H1 (cell line): ENCODE measurements around the gene SCN2A. TPM values are rescaled to one million over a fixed set of nuclear protein-coding genes. Genes with fewer than 3 reads are reported as not detected.

Source experiments
- CTCF ChIA-PET: fragments of 300-600 bp; sonication (Branson Sonifier 250); formaldehyde crosslinking; loops from one replicate; lab custom pipeline; 2021; ENCODE audit not compliant: partially characterized antibody; lab: Charles Lee
- POLR2A ChIA-PET: fragments of 300-600 bp; sonication (Branson Sonifier 250); formaldehyde crosslinking; loops from one replicate; lab custom pipeline; 2021; ENCODE audit warnings: inconsistent platforms; ENCODE audit not compliant: partially characterized antibody; lab: Charles Lee
- DNase-seq, 2 experiments: peaks; one replicate each; pipeline versions ENCODE4 v3.0.0 to v3.0.0-alpha.2; 2010 to 2022; ENCODE audit warnings: low spot score in 2 of 2, low read depth in 1 of 2, mixed read lengths in 1 of 2
- FAIRE-seq: peaks from 2 replicates; lab custom pipeline; 2011; peaks lifted over from hg19 to GRCh38; lab: Jason Lieb, UNC
- H2AFZ ChIP-seq: 2 replicates; pipeline ENCODE4 v1.8.1; 2012; ENCODE audit warnings: low read length, inconsistent platforms
- H2AK5ac ChIP-seq: 2 replicates; pipeline ENCODE4 v1.6.1; 2013; ENCODE audit warnings: low read depth, low read length
- H2BK120ac ChIP-seq: replicated peaks from 2 replicates; pipeline ENCODE3; 2013; ENCODE audit warnings: low read depth, low read length, inconsistent platforms
- H2BK12ac ChIP-seq: 2 replicates; pipeline ENCODE4 v1.6.1; 2013; ENCODE audit warnings: low read depth, low read length
- H2BK15ac ChIP-seq: 2 replicates; pipeline ENCODE4 v1.6.1; 2013; ENCODE audit warnings: low read length
- H2BK20ac ChIP-seq: 2 replicates; pipeline ENCODE4 v1.6.1; 2013; ENCODE audit warnings: low read length
- H2BK5ac ChIP-seq: 2 replicates; pipeline ENCODE4 v1.6.1; 2013; ENCODE audit warnings: low read depth, low read length
- H3K14ac ChIP-seq: 2 replicates; pipeline ENCODE4 v1.6.1; 2013; ENCODE audit warnings: inconsistent platforms; ENCODE audit not compliant: insufficient read length
- H3K18ac ChIP-seq: 2 replicates; pipeline ENCODE4 v1.6.1; 2013; ENCODE audit warnings: low read length; ENCODE audit errors: extremely low read depth
- H3K23ac ChIP-seq: 2 replicates; pipeline ENCODE4 v1.6.1; 2013; ENCODE audit warnings: inconsistent platforms; ENCODE audit not compliant: insufficient read length
- H3K23me2 ChIP-seq: 2 replicates; pipeline ENCODE4 v1.6.1; 2013; ENCODE audit warnings: low read depth, low read length
- H3K27ac ChIP-seq: 2 replicates; pipeline ENCODE4 v1.6.1; 2011; ENCODE audit warnings: low read depth, low read length, inconsistent platforms
- H3K27me3 ChIP-seq, 4 experiments: replicated peaks in 1 of 4; 1 replicate in 1 of 4; 2 replicates in 3 of 4; pipeline versions ENCODE4 v1.6.1 to v1.8.1; 2011 to 2013; ENCODE audit warnings: low read length in 3 of 4, mild to moderate bottlenecking in 3 of 4, inconsistent platforms in 2 of 4, mixed read lengths in 2 of 4, moderate library complexity in 1 of 4; ENCODE audit not compliant: control insufficient read depth in 3 of 4, insufficient read depth in 3 of 4; ENCODE audit errors: extremely low read depth in 1 of 4
- H3K36me3 ChIP-seq, 4 experiments: 2 replicates each; pipeline versions ENCODE4 v1.6.1 to v1.8.1; 2011 to 2013; ENCODE audit warnings: mild to moderate bottlenecking in 4 of 4, low read length in 3 of 4, moderate library complexity in 2 of 4, control low read depth in 1 of 4, inconsistent platforms in 1 of 4; ENCODE audit not compliant: insufficient read depth in 4 of 4, control insufficient read depth in 2 of 4
- H3K4ac ChIP-seq: replicated peaks from 2 replicates; pipeline ENCODE3; 2013; ENCODE audit warnings: low read length, low read depth, mixed read lengths, inconsistent platforms; ENCODE audit not compliant: insufficient read length
- H3K4me1 ChIP-seq, 4 experiments: replicated peaks in 1 of 4; 1 replicate in 1 of 4; 2 replicates in 3 of 4; pipeline versions ENCODE4 v1.6.1 to v1.8.1; 2011 to 2013; ENCODE audit warnings: low read length in 3 of 4, inconsistent platforms in 2 of 4, mixed read lengths in 1 of 4; ENCODE audit not compliant: insufficient read depth in 4 of 4, control insufficient read depth in 3 of 4
- H3K4me2 ChIP-seq, 2 experiments: 2 replicates each; pipeline versions ENCODE4 v1.6.1 to v1.8.1; 2011 to 2013; ENCODE audit warnings: low read depth in 2 of 2, low read length in 2 of 2, control low read depth in 1 of 2, inconsistent platforms in 1 of 2, mild to moderate bottlenecking in 1 of 2; ENCODE audit not compliant: insufficient read depth in 1 of 2
- H3K4me3 ChIP-seq, 4 experiments: fragments of 200-600, 300-600 bp in 1 of 4; sonication (generic), shearing (Covaris generic), sonication (Bioruptor Twin) in 1 of 4; 2 replicates each; pipeline versions ENCODE4 v1.5.1 to v1.8.1; 2011 to 2016; ENCODE audit warnings: low read length in 4 of 4, low read depth in 3 of 4, control low read depth in 2 of 4, inconsistent platforms in 2 of 4, mild to moderate bottlenecking in 2 of 4, mixed read lengths in 1 of 4, moderate library complexity in 1 of 4; ENCODE audit not compliant: insufficient read depth in 2 of 4; ENCODE audit errors: extremely low read depth in 1 of 4
- H3K56ac ChIP-seq: replicated peaks from 2 replicates; pipeline ENCODE3; 2013; ENCODE audit warnings: low read depth, mild to moderate bottlenecking, mixed read lengths, low read length, inconsistent platforms; ENCODE audit not compliant: insufficient read length
- H3K79me1 ChIP-seq: 2 replicates; pipeline ENCODE4 v1.6.1; 2013; ENCODE audit warnings: low read depth, low read length, control low read depth
- H3K79me2 ChIP-seq, 2 experiments: 2 replicates each; pipeline versions ENCODE4 v1.6.1 to v1.8.1; 2012 to 2013; ENCODE audit warnings: low read length in 2 of 2, mild to moderate bottlenecking in 2 of 2, inconsistent platforms in 1 of 2; ENCODE audit not compliant: insufficient read depth in 2 of 2, control insufficient read depth in 1 of 2
- H3K9ac ChIP-seq, 4 experiments: replicated peaks in 1 of 4; 1 replicate in 1 of 4; 2 replicates in 3 of 4; pipeline versions ENCODE4 v1.6.1 to v1.8.1; 2011 to 2013; ENCODE audit warnings: low read depth in 3 of 4, low read length in 3 of 4, control low read depth in 2 of 4, mild to moderate bottlenecking in 2 of 4, moderate library complexity in 2 of 4, inconsistent platforms in 1 of 4; ENCODE audit errors: extremely low read depth in 1 of 4
- H3K9me3 ChIP-seq, 2 experiments: 2 replicates each; pipeline versions ENCODE4 v1.6.1 to v1.8.1; 2012 to 2013; ENCODE audit warnings: mild to moderate bottlenecking in 2 of 2, moderate library complexity in 2 of 2, control low read depth in 1 of 2, inconsistent platforms in 1 of 2, low read depth in 1 of 2, low read length in 1 of 2, mixed read lengths in 1 of 2; ENCODE audit not compliant: insufficient read depth in 2 of 2
- H4K20me1 ChIP-seq, 2 experiments: replicated peaks in 1 of 2; 2 replicates each; pipeline versions ENCODE3 to v1.8.1; 2011 to 2013; ENCODE audit warnings: inconsistent platforms in 2 of 2, low read length in 2 of 2, mild to moderate bottlenecking in 1 of 2; ENCODE audit not compliant: insufficient read depth in 2 of 2, control insufficient read depth in 1 of 2
- H4K5ac ChIP-seq: 2 replicates; pipeline ENCODE4 v1.6.1; 2013; ENCODE audit warnings: low read length, low read depth, mixed read lengths, inconsistent platforms; ENCODE audit not compliant: insufficient read length
- H4K8ac ChIP-seq: 2 replicates; pipeline ENCODE4 v1.8.0; 2013; ENCODE audit warnings: mild to moderate bottlenecking, moderate library complexity, low read length, inconsistent platforms; ENCODE audit not compliant: insufficient read depth; ENCODE audit errors: extremely low read depth
- H4K91ac ChIP-seq: replicated peaks from 2 replicates; pipeline ENCODE3; 2013; ENCODE audit warnings: low read length, mixed read lengths, inconsistent platforms; ENCODE audit not compliant: insufficient read length
- ASH2L ChIP-seq: fragments of 200-600, 300-600 bp; sonication (generic); IDR thresholded peaks from one replicate; pipeline ENCODE4 v1.7.1; 2017; ENCODE audit warnings: low read length
- EZH2 ChIP-seq: fragments of 200-600 bp; sonication (generic); IDR thresholded peaks from 2 replicates; pipeline ENCODE4 v1.7.1; 2012; ENCODE audit warnings: low read depth, mild to moderate bottlenecking, moderate library complexity, low read length, inconsistent platforms; ENCODE audit not compliant: severe bottlenecking
- JUN ChIP-seq: IDR thresholded peaks from 2 replicates; pipeline ENCODE4 v1.6.1; 2011; ENCODE audit warnings: low read depth, mild to moderate bottlenecking, improper control_type of control experiment, low read length
- KDM4A ChIP-seq: IDR thresholded peaks from one replicate; pipeline ENCODE4 v1.7.1; 2012; ENCODE audit warnings: low read depth, mild to moderate bottlenecking, moderate library complexity, low read length, inconsistent platforms; ENCODE audit not compliant: severe bottlenecking
- POLR2A ChIP-seq, 2 experiments: IDR thresholded peaks; 1 replicate in 1 of 2; 2 replicates in 1 of 2; pipeline ENCODE4 v1.6.1; 2011; ENCODE audit warnings: low read depth in 2 of 2, low read length in 2 of 2, mild to moderate bottlenecking in 2 of 2; ENCODE audit errors: control extremely low read depth in 1 of 2
- RXRA ChIP-seq: IDR thresholded peaks from 2 replicates; pipeline ENCODE4 v1.6.1; 2011; ENCODE audit warnings: low read depth, mild to moderate bottlenecking, low read length, moderate library complexity; ENCODE audit not compliant: insufficient read depth
- SAP30 ChIP-seq: fragments of 300-600 bp; sonication (generic); IDR thresholded peaks from 2 replicates; pipeline ENCODE4 v1.7.1; 2012; ENCODE audit warnings: low read length, moderate library complexity, mild to moderate bottlenecking, inconsistent platforms; ENCODE audit not compliant: insufficient read depth, insufficient replicate concordance
- SIX5 ChIP-seq: IDR thresholded peaks from 2 replicates; pipeline ENCODE4 v1.6.1; 2011; ENCODE audit warnings: mild to moderate bottlenecking, low read depth, low read length
- YY1 ChIP-seq: IDR thresholded peaks from 2 replicates; pipeline ENCODE4 v1.6.1; 2011; ENCODE audit warnings: low read depth, mild to moderate bottlenecking, low read length
- ZNF274 ChIP-seq: IDR thresholded peaks from 2 replicates; pipeline ENCODE4 v1.7.0; 2012; ENCODE audit warnings: low read length, borderline replicate concordance; ENCODE audit errors: extremely low read depth
- WGBS, 2 experiments: shearing (Covaris generic) in 1 of 2; methylation state at CpG; one replicate each; pipeline versions ENCODE4 v1.1.6 to v1.1.7; 2013 to 2015; ENCODE audit warnings: low lambda C conversion rate in 2 of 2, mixed read lengths in 2 of 2, inconsistent platforms in 1 of 2, low coverage in 1 of 2, missing lambda C conversion rate in 1 of 2; ENCODE audit not compliant: insufficient replicate concordance in 2 of 2, insufficient coverage in 1 of 2, insufficient read length in 1 of 2; ENCODE audit errors: extremely low coverage in 1 of 2, missing lambda C conversion rate in 1 of 2; 5-methylcytosine and 5-hydroxymethylcytosine counted together
- polyA plus RNA-seq, 7 experiments: library from polyadenylated mRNA; depleted of rRNA in 3 of 7; stranded (reverse) in 5 of 7; unstranded in 2 of 7; fragments of >200 nt in 5 of 7; fragments of 200-250 nt in 2 of 7; gene quantifications; 1 replicate in 5 of 7; 2 replicates in 1 of 7; 4 replicates in 1 of 7; pipeline versions ENCODE4 v1.2.1 to v1.2.3, GENCODE V29; 2011 to 2013; ENCODE audit warnings: missing spikeins in 2 of 7, mixed read lengths in 2 of 7
- total RNA-seq: library from RNA; stranded (reverse); fragmentation: NEBNext Ultra II Directional; extraction: Animal tissue kit (Norgen Biotek cat#: 25700); gene quantifications from 2 replicates; pipeline ENCODE4 v1.2.1, GENCODE V29; 2021

Gene SCN2A
- total and polyA plus RNA-seq, 2 of the 8 experiments (the other 6 are each of a cell fraction or from before 2014, with no cell fraction given), result 0.18 to 1.1 TPM

- TF ChIP-seq JUN, result no peak
- no peak for TF ChIP-seq RXRA
- no peak for TF ChIP-seq EZH2
- TF ChIP-seq KDM4A, result no peak
- TF ChIP-seq ASH2L, result no peak
- no peak for TF ChIP-seq ZNF274
- no peak for TF ChIP-seq POLR2A (IDR thresholded peaks at IDR 0.05; ENCODE audit: control extremely low read depth in 1 of 2, low read depth in 2 of 2, low read length in 2 of 2)
- no peak for TF ChIP-seq SIX5
- TF ChIP-seq SAP30, result no peak
- no peak for TF ChIP-seq YY1
- Histone ChIP-seq H3K14ac (no peak overlapping the region), H2AFZ (no peak overlapping the region), H3K79me1 (no peaks in the 10 kb centered on the region), H3K9ac (no peak overlapping the region), H3K9me3 (no peaks in the 10 kb centered on the region), H3K79me2 (no peaks in the 10 kb centered on the region), H2BK120ac (no peak overlapping the region), H3K23me2 (no peaks in the 10 kb centered on the region), H4K8ac (no peak overlapping the region), H3K56ac (no peak overlapping the region), H4K91ac (no peak overlapping the region), H3K27ac (no peak overlapping the region), H2AK5ac (no peak overlapping the region), H4K20me1 (no peaks in the 10 kb centered on the region), H2BK12ac (no peak overlapping the region), H3K27me3 (no peaks in the 10 kb centered on the region), H2BK20ac (no peak overlapping the region), H2BK15ac (no peak overlapping the region), H3K4me3 (no peak overlapping the region), H3K4me1 (peaks cover 0 to 5% (median 4%) of the 10 kb centered on the region in 4 experiments; a peak in 3 of 7 replicates), H3K36me3 (no peaks in the 10 kb centered on the region), H4K5ac (no peak overlapping the region), H3K4ac (no peak overlapping the region), H3K4me2 (no peak overlapping the region), H3K23ac (no peak overlapping the region), H3K18ac (no peak overlapping the region), H2BK5ac (no peak overlapping the region)
- ChIA-PET CTCF (no interaction called here), POLR2A (no interaction called here)
- DNase-seq, result no peak
- WGBS, 2 experiments, result 82% methylated on average over 3 of the region's 3 CpGs; no CpG with 5 or more reads in 1 of the 2 experiments
- FAIRE-seq, result no peak
Observed at GRCh38 chr2:165376571-165376975, 137.4 kb downstream of the SCN2A start.
